ENCODE measurements around the gene LYZ.

The LYZ gene

DNA sequence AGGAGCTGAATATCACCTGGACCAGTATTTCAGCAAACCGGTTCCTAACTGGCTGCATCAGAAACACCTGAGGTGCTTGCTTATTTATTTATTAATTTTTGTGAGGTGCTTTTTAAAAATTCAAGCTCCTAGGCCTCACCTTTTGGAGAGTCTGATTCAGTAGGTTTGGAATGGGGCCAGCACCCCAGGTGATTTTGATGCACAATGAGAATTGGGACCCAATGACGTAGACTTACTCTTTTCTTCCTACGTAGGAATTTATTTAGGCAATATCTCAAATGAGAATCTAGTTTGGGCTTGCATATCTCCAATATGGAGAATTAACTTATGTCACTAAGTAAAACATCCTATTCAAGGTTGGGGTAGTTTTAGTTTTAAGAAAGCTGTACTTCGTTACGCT lies 18.6 kb downstream of the LYZ start:
- peaks cover 9% of the 10 kb centered on the region for H3K79me1 ChIP-seq (replicated peaks; ENCODE audit: low read length, poor library complexity, severe bottlenecking)
- no peak overlapping the region for H2AFZ ChIP-seq (ENCODE audit: low read depth, low read length)
- H4K8ac ChIP-seq (ENCODE audit: low read length) = no peak overlapping the region
- H3K4ac ChIP-seq (ENCODE audit: low read depth in 1 of 2, low read length in 2 of 2) = no peak overlapping the region
- WGBS = 99% methylated on average over 2 of the region's 5 CpGs
- no peak overlapping the region for H2BK120ac ChIP-seq (ENCODE audit: low read depth, low read length)
- H3K27me3 ChIP-seq (ENCODE audit: control insufficient read depth in 1 of 2, insufficient read depth in 1 of 2, low read length in 2 of 2) = no peaks in the 10 kb centered on the region
- H3K36me3 ChIP-seq (ENCODE audit: control insufficient read depth in 1 of 2, insufficient read depth in 2 of 2, low read depth in 1 of 2, low read length in 2 of 2) = peaks cover 3 to 70% of the 10 kb centered on the region in 2 experiments
- DNase-seq = no peak
- no peak overlapping the region for H2BK15ac ChIP-seq (ENCODE audit: low read depth, poor library complexity, severe bottlenecking)
- H3K4me2 ChIP-seq (ENCODE audit: low read length, poor library complexity, severe bottlenecking) = no peak overlapping the region
- H3K14ac ChIP-seq (ENCODE audit: low read length in 2 of 2) = no peak overlapping the region
- no peak overlapping the region for H3K9ac ChIP-seq (ENCODE audit: low read length)
- no peak overlapping the region for H4K91ac ChIP-seq (ENCODE audit: low read length)
- H2AK5ac ChIP-seq (ENCODE audit: low read length, severe bottlenecking) = no peak overlapping the region
- H3K4me1 ChIP-seq (ENCODE audit: control insufficient read depth, insufficient read depth, low read depth, low read length) = no peaks in the 10 kb centered on the region
- H3K4me3 ChIP-seq (ENCODE audit: insufficient read depth in 1 of 2, low read depth in 1 of 2, low read length in 2 of 2) = no peak overlapping the region
- H3K9me3 ChIP-seq (ENCODE audit: control insufficient read depth, low read length) = no peaks in the 10 kb centered on the region
- H3K18ac ChIP-seq (ENCODE audit: low read depth in 1 of 2, low read length in 2 of 2) = no peak overlapping the region
- H3K23ac ChIP-seq (ENCODE audit: low read length in 2 of 2) = no peak overlapping the region
- H2BK5ac ChIP-seq (ENCODE audit: low read depth, low read length, poor library complexity, severe bottlenecking) = no peak overlapping the region
- H3K27ac ChIP-seq (ENCODE audit: low read length, poor library complexity, severe bottlenecking) = no peak overlapping the region
- H2BK12ac ChIP-seq (ENCODE audit: low read length in 2 of 2) = no peak overlapping the region

- Histone ChIP-seq H4K8ac (ENCODE audit: low read length) (no peak overlapping the region), H3K4me3 (ENCODE audit: insufficient read depth in 1 of 2, low read depth in 1 of 2, low read length in 2 of 2) (no peak overlapping the region), H2BK5ac (ENCODE audit: low read depth, low read length, poor library complexity, severe bottlenecking) (no peak overlapping the region), H3K79me1 (replicated peaks; ENCODE audit: low read length, poor library complexity, severe bottlenecking) (peaks cover 9% of the 10 kb centered on the region), H3K9me3 (ENCODE audit: control insufficient read depth, low read length) (no peaks in the 10 kb centered on the region), H3K14ac (ENCODE audit: low read length in 2 of 2) (no peak overlapping the region), H2AFZ (ENCODE audit: low read depth, low read length) (no peak overlapping the region), H3K23ac (ENCODE audit: low read length in 2 of 2) (no peak overlapping the region), H3K4me2 (ENCODE audit: low read length, poor library complexity, severe bottlenecking) (no peak overlapping the region), H3K18ac (ENCODE audit: low read depth in 1 of 2, low read length in 2 of 2) (no peak overlapping the region), H3K36me3 (ENCODE audit: control insufficient read depth in 1 of 2, insufficient read depth in 2 of 2, low read depth in 1 of 2, low read length in 2 of 2) (peaks cover 3 to 75% of the 10 kb centered on the region in 2 experiments), H3K27ac (ENCODE audit: low read length, poor library complexity, severe bottlenecking) (no peak overlapping the region), H2BK15ac (ENCODE audit: low read depth, poor library complexity, severe bottlenecking) (no peak overlapping the region), H2AK5ac (ENCODE audit: low read length, severe bottlenecking) (no peak overlapping the region), H4K91ac (ENCODE audit: low read length) (no peak overlapping the region), H2BK120ac (ENCODE audit: low read depth, low read length) (no peak overlapping the region), H3K4ac (ENCODE audit: low read depth in 1 of 2, low read length in 2 of 2) (no peak overlapping the region), H2BK12ac (ENCODE audit: low read length in 2 of 2) (no peak overlapping the region), H3K4me1 (ENCODE audit: control insufficient read depth, insufficient read depth, low read depth, low read length) (no peaks in the 10 kb centered on the region), H3K9ac (ENCODE audit: low read length) (no peak overlapping the region), H3K27me3 (ENCODE audit: control insufficient read depth in 1 of 2, insufficient read depth in 1 of 2, low read length in 2 of 2) (no peaks in the 10 kb centered on the region)
- 93% methylated on average over 1 of the region's 1 CpG for WGBS
- DNase-seq = no peak
Observed at GRCh38 chr12:69368171-69368570, 20.0 kb downstream of the LYZ start.

DNA sequence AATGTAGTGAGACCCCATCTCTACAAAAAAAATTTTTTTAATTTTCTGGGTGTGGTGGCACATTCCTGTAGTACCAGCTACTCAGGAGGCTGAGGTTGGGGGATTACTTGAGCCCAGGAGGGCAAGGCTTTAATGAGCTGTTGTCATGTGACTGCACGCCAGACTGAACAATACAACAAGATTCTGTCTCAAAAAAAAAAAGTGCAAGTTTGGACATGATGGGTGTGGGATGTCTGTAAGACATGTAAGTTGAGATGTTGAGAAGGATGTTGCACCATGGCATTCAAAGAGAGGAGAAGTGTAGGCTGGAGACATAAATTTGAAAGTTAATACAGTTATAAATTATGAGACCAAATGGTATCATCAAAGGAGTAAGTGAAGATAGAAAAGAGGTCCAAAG lies 34.9 kb downstream of the LYZ start:
- H3K4me3 ChIP-seq (ENCODE audit: insufficient read depth in 1 of 2, low read depth in 1 of 2, low read length in 2 of 2) = no peak overlapping the region
- H2BK15ac ChIP-seq (ENCODE audit: low read depth, poor library complexity, severe bottlenecking) = no peak overlapping the region
- H2AK5ac ChIP-seq (ENCODE audit: low read length, severe bottlenecking) = no peak overlapping the region
- no peak overlapping the region for H3K9ac ChIP-seq (ENCODE audit: low read length)
- no peak overlapping the region for H3K27ac ChIP-seq (ENCODE audit: low read length, poor library complexity, severe bottlenecking)
- H4K8ac ChIP-seq (ENCODE audit: low read length) = no peak overlapping the region
- no peak for DNase-seq
- H3K18ac ChIP-seq (ENCODE audit: low read depth in 1 of 2, low read length in 2 of 2) = no peak overlapping the region
- H3K79me1 ChIP-seq (replicated peaks; ENCODE audit: low read length, poor library complexity, severe bottlenecking) = peaks cover 13% of the 10 kb centered on the region
- peaks cover 0 to 17% of the 10 kb centered on the region in 2 experiments for H3K36me3 ChIP-seq (ENCODE audit: control insufficient read depth in 1 of 2, insufficient read depth in 2 of 2, low read depth in 1 of 2, low read length in 2 of 2)
- H3K4ac ChIP-seq (ENCODE audit: low read depth in 1 of 2, low read length in 2 of 2) = no peak overlapping the region
- H2AFZ ChIP-seq (ENCODE audit: low read depth, low read length) = no peak overlapping the region
- no peaks in the 10 kb centered on the region for H3K9me3 ChIP-seq (ENCODE audit: control insufficient read depth, low read length)
- no peak overlapping the region for H4K91ac ChIP-seq (ENCODE audit: low read length)
- H3K4me2 ChIP-seq (ENCODE audit: low read length, poor library complexity, severe bottlenecking) = no peak overlapping the region
- no peak overlapping the region for H3K23ac ChIP-seq (ENCODE audit: low read length in 2 of 2)
- H3K27me3 ChIP-seq (ENCODE audit: control insufficient read depth in 1 of 2, insufficient read depth in 1 of 2, low read length in 2 of 2) = no peaks in the 10 kb centered on the region
- H3K4me1 ChIP-seq (ENCODE audit: control insufficient read depth, insufficient read depth, low read depth, low read length) = no peaks in the 10 kb centered on the region
- no peak overlapping the region for H2BK5ac ChIP-seq (ENCODE audit: low read depth, low read length, poor library complexity, severe bottlenecking)
- 100% methylated on average over 1 of the region's 1 CpG for WGBS
- no peak overlapping the region for H3K14ac ChIP-seq (ENCODE audit: low read length in 2 of 2)
- H2BK12ac ChIP-seq (ENCODE audit: low read length in 2 of 2) = no peak overlapping the region
- no peak overlapping the region for H2BK120ac ChIP-seq (ENCODE audit: low read depth, low read length)

- Histone ChIP-seq H2AK5ac (ENCODE audit: low read length, severe bottlenecking) (no peak overlapping the region), H3K4me1 (ENCODE audit: control insufficient read depth, insufficient read depth, low read depth, low read length) (no peaks in the 10 kb centered on the region), H3K27me3 (ENCODE audit: control insufficient read depth in 1 of 2, insufficient read depth in 1 of 2, low read length in 2 of 2) (no peaks in the 10 kb centered on the region), H4K91ac (ENCODE audit: low read length) (no peak overlapping the region), H2BK5ac (ENCODE audit: low read depth, low read length, poor library complexity, severe bottlenecking) (no peak overlapping the region), H3K4ac (ENCODE audit: low read depth in 1 of 2, low read length in 2 of 2) (no peak overlapping the region), H4K8ac (ENCODE audit: low read length) (no peak overlapping the region), H3K27ac (ENCODE audit: low read length, poor library complexity, severe bottlenecking) (no peak overlapping the region), H2BK120ac (ENCODE audit: low read depth, low read length) (no peak overlapping the region), H3K23ac (ENCODE audit: low read length in 2 of 2) (no peak overlapping the region), H2BK15ac (ENCODE audit: low read depth, poor library complexity, severe bottlenecking) (no peak overlapping the region), H2BK12ac (ENCODE audit: low read length in 2 of 2) (no peak overlapping the region), H3K9me3 (ENCODE audit: control insufficient read depth, low read length) (no peaks in the 10 kb centered on the region), H2AFZ (ENCODE audit: low read depth, low read length) (no peak overlapping the region), H3K14ac (ENCODE audit: low read length in 2 of 2) (no peak overlapping the region), H3K4me2 (ENCODE audit: low read length, poor library complexity, severe bottlenecking) (no peak overlapping the region), H3K36me3 (ENCODE audit: control insufficient read depth in 1 of 2, insufficient read depth in 2 of 2, low read depth in 1 of 2, low read length in 2 of 2) (peaks cover 0 to 4% of the 10 kb centered on the region in 2 experiments), H3K9ac (ENCODE audit: low read length) (no peak overlapping the region), H3K18ac (ENCODE audit: low read depth in 1 of 2, low read length in 2 of 2) (no peak overlapping the region), H3K79me1 (replicated peaks; ENCODE audit: low read length, poor library complexity, severe bottlenecking) (peaks cover 17% of the 10 kb centered on the region), H3K4me3 (ENCODE audit: insufficient read depth in 1 of 2, low read depth in 1 of 2, low read length in 2 of 2) (no peak overlapping the region)
- DNase-seq = no peak
- WGBS = 95% methylated on average over 2 of the region's 3 CpGs
Observed at GRCh38 chr12:69385038-69385437, 36.9 kb downstream of the LYZ start.
